ENCODE data around the gene NALCN. TPM values are rescaled to one million over a fixed set of nuclear protein-coding genes. Genes with fewer than 3 reads are reported as not detected.

NALCN gene
- total RNA-seq, 1 donor from 2014 or later = not detected

- Mint-ChIP-seq H3K4me3 (ENCODE audit: unreplicated experiment) (no peak overlapping the region), H3K27me3 (ENCODE audit: unreplicated experiment) (no peaks in the 10 kb centered on the region), H3K4me1 (ENCODE audit: unreplicated experiment) (no peaks in the 10 kb centered on the region), H3K36me3 (ENCODE audit: low read depth, unreplicated experiment) (no peaks in the 10 kb centered on the region), H3K9me3 (ENCODE audit: unreplicated experiment) (no peaks in the 10 kb centered on the region), H3K27ac (ENCODE audit: unreplicated experiment) (no peak overlapping the region)
- no peak for DNase-seq (ENCODE audit: low spot score)
- no peak for TF ChIP-seq CTCF (IDR thresholded peaks at IDR 0.05; ENCODE audit: unreplicated experiment)
Observed at GRCh38 chr13:101211261-101211660, 205.0 kb downstream of the NALCN start.

- no peaks in the 10 kb centered on the region for H3K9me3 Mint-ChIP-seq (ENCODE audit: unreplicated experiment)
- no peak overlapping the region for H3K4me3 Mint-ChIP-seq (ENCODE audit: unreplicated experiment)
- no peaks in the 10 kb centered on the region for H3K36me3 Mint-ChIP-seq (ENCODE audit: low read depth, unreplicated experiment)
- no peak overlapping the region for H3K27ac Mint-ChIP-seq (ENCODE audit: unreplicated experiment)
- no peaks in the 10 kb centered on the region for H3K27me3 Mint-ChIP-seq (ENCODE audit: unreplicated experiment)
- no peak for DNase-seq (ENCODE audit: low spot score)
- no peak for TF ChIP-seq CTCF (IDR thresholded peaks at IDR 0.05; ENCODE audit: unreplicated experiment)
- no peaks in the 10 kb centered on the region for H3K4me1 Mint-ChIP-seq (ENCODE audit: unreplicated experiment)
Observed at GRCh38 chr13:101210774-101211173, 205.5 kb downstream of the NALCN start.

- H3K9me3 Mint-ChIP-seq (ENCODE audit: unreplicated experiment) = no peaks in the 10 kb centered on the region
- no peaks in the 10 kb centered on the region for H3K4me1 Mint-ChIP-seq (ENCODE audit: unreplicated experiment)
- no peak for DNase-seq (ENCODE audit: low spot score)
- no peaks in the 10 kb centered on the region for H3K36me3 Mint-ChIP-seq (ENCODE audit: low read depth, unreplicated experiment)
- H3K27me3 Mint-ChIP-seq (ENCODE audit: unreplicated experiment) = no peaks in the 10 kb centered on the region
- TF ChIP-seq CTCF (IDR thresholded peaks at IDR 0.05; ENCODE audit: unreplicated experiment) = no peak
- H3K4me3 Mint-ChIP-seq (ENCODE audit: unreplicated experiment) = no peak overlapping the region
- no peak overlapping the region for H3K27ac Mint-ChIP-seq (ENCODE audit: unreplicated experiment)
Observed at GRCh38 chr13:101209206-101209893, 207.0 kb downstream of the NALCN start.

DNA sequence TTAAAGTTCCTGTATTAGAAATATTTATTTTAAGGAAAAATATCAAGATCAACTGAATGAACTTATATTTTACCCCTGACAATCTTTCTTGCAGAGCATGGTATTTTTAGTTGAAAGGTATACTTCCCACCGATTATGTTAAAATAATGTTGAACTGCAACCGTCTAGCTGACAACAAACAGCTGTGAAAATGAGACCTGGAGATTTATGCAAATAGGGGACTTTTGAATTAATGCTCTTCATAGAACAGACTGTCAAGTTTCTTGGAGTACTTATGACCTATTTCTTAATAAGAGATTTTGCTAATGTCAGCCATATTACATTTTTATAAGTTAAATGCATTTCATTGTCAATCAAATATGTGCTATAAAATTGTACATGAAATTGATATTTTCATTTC is 210.9 kb downstream of the NALCN start:
- TF ChIP-seq CTCF (IDR thresholded peaks at IDR 0.05; ENCODE audit: unreplicated experiment) = no peak
- H3K27me3 Mint-ChIP-seq (ENCODE audit: unreplicated experiment) = no peaks in the 10 kb centered on the region
- no peaks in the 10 kb centered on the region for H3K4me1 Mint-ChIP-seq (ENCODE audit: unreplicated experiment)

DNA sequence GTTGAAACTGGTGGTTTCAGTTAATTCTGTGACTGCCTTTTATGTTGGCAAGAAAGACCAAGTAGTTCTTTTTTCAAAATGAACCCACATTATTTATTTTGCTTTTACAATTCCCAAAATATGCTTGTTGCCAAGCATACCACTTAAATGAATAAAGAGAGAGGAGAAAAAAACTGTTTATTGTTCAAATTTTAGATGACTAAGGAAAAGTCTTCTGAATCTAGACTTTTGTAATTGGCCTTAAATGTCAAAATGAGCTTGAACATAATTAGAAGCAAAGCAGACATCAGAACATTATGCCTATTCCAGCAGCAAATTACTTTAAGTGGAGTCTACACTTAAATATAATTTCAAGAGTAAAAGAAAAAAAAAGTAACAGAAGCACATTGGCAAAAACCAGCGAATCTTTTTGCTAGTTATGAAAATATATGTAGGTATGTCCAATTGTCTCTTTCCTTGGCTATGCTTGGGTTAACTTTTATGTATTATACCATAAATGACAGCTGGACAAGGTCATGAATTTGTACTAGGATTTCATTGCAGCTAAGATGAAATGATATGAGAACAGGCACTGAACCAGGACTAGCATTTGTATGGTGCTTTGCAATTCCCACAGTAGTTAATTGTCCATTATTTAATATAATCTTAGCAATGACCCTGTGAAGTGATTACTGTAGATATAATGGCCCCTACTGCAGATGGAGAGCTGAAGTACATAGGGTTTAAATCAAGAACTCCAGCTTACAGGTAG is 211.9 kb downstream of the NALCN start:
- no peaks in the 10 kb centered on the region for H3K4me1 Mint-ChIP-seq (ENCODE audit: unreplicated experiment)
- H3K36me3 Mint-ChIP-seq (ENCODE audit: low read depth, unreplicated experiment) = no peaks in the 10 kb centered on the region

More for the DNA sequence above, 210.9 kb downstream of the NALCN start:
- Mint-ChIP-seq H3K27ac (ENCODE audit: unreplicated experiment) (no peak overlapping the region), H3K4me3 (ENCODE audit: unreplicated experiment) (no peak overlapping the region), H3K9me3 (ENCODE audit: unreplicated experiment) (no peaks in the 10 kb centered on the region), H3K36me3 (ENCODE audit: low read depth, unreplicated experiment) (no peaks in the 10 kb centered on the region)
- DNase-seq (ENCODE audit: low spot score) = no peak

More for the DNA sequence above, 211.9 kb downstream of the NALCN start:
- Mint-ChIP-seq H3K27me3 (ENCODE audit: unreplicated experiment) (no peaks in the 10 kb centered on the region), H3K9me3 (ENCODE audit: unreplicated experiment) (no peaks in the 10 kb centered on the region), H3K27ac (ENCODE audit: unreplicated experiment) (no peak overlapping the region), H3K4me3 (ENCODE audit: unreplicated experiment) (no peak overlapping the region)
- no peak for DNase-seq (ENCODE audit: low spot score)
- TF ChIP-seq CTCF (IDR thresholded peaks at IDR 0.05; ENCODE audit: unreplicated experiment) = no peak

All from endothelial cell (in vitro differentiated cells).